CD4-positive, alpha-beta memory T cell (primary cell): ENCODE measurements around the gene FBXO24. TPM values are rescaled to one million over a fixed set of nuclear protein-coding genes. Genes with fewer than 3 reads are reported as not detected.
"Not testable (repeated sequence)": the region's sequence is repeated elsewhere in the genome, so short reads cannot be mapped to it uniquely, and the experiment has no call there.

ENCODE experiments used
- CTCF ChIA-PET: fragments of 350-600 bp; sonication (Branson Sonifier 250); formaldehyde crosslinking; loops from one replicate; lab custom pipeline; 2021; ENCODE audit warnings: inconsistent platforms; ENCODE audit not compliant: partially characterized antibody; lab: Charles Lee
- POLR2A ChIA-PET: fragments of 350-600 bp; sonication (Branson Sonifier 250); formaldehyde crosslinking; loops from one replicate; lab custom pipeline; 2021; ENCODE audit not compliant: partially characterized antibody; lab: Charles Lee
- DNase-seq, 5 donors: peaks; one replicate each; pipeline versions ENCODE4 v3.0.0 to v3.0.0-alpha.2; 2020 to 2022; ENCODE audit warnings: mixed read lengths in 1 of 5
- H3K27ac ChIP-seq: one replicate; pipeline ENCODE4 v1.7.0; 2013; ENCODE audit warnings: low read depth, low read length
- H3K27me3 ChIP-seq: 2 replicates; pipeline ENCODE4 v1.7.0; 2013; ENCODE audit warnings: mild to moderate bottlenecking, low read length, moderate library complexity; ENCODE audit not compliant: insufficient read depth
- H3K36me3 ChIP-seq: 2 replicates; pipeline ENCODE4 v1.7.0; 2013; ENCODE audit warnings: mild to moderate bottlenecking, low read length, moderate library complexity; ENCODE audit not compliant: insufficient read depth
- H3K4me1 ChIP-seq: 2 replicates; pipeline ENCODE4 v1.7.0; 2013; ENCODE audit warnings: mild to moderate bottlenecking, low read length, moderate library complexity; ENCODE audit not compliant: insufficient read depth
- H3K4me3 ChIP-seq, 2 donors: one replicate each; pipeline ENCODE4 v1.7.0; 2013; ENCODE audit warnings: low read length in 2 of 2, mild to moderate bottlenecking in 1 of 2
- H3K9me3 ChIP-seq, 2 donors: one replicate each; pipeline ENCODE4 v1.7.0; 2013; ENCODE audit warnings: low read length in 2 of 2, control low read depth in 1 of 2; ENCODE audit not compliant: control insufficient read depth in 1 of 2
- H3K27ac Mint-ChIP-seq, 7 donors: one replicate each; pipeline ENCODE4 v1.8.0; 2020 to 2021; ENCODE audit warnings: mixed read lengths in 7 of 7, mild to moderate bottlenecking in 6 of 7, inconsistent platforms in 3 of 7, moderate library complexity in 3 of 7
- H3K27me3 Mint-ChIP-seq, 2 donors: one replicate each; pipeline ENCODE4 v1.8.0; 2020 to 2021; ENCODE audit warnings: mixed read lengths in 2 of 2
- H3K36me3 Mint-ChIP-seq, 2 donors: one replicate each; pipeline ENCODE4 v1.8.0; 2020 to 2021; ENCODE audit warnings: mixed read lengths in 2 of 2, inconsistent platforms in 1 of 2, mild to moderate bottlenecking in 1 of 2
- H3K4me1 Mint-ChIP-seq, 4 donors: one replicate each; pipeline ENCODE4 v1.8.0; 2020 to 2021; ENCODE audit warnings: mixed read lengths in 4 of 4, mild to moderate bottlenecking in 1 of 4
- H3K4me3 Mint-ChIP-seq, 8 donors: one replicate each; pipeline ENCODE4 v1.8.0; 2020 to 2021; ENCODE audit warnings: mixed read lengths in 8 of 8, mild to moderate bottlenecking in 7 of 8, moderate library complexity in 6 of 8, inconsistent platforms in 3 of 8
- H3K9me3 Mint-ChIP-seq, 8 donors: one replicate each; pipeline ENCODE4 v1.8.0; 2020 to 2021; ENCODE audit warnings: mixed read lengths in 8 of 8, mild to moderate bottlenecking in 5 of 8, inconsistent platforms in 3 of 8, moderate library complexity in 1 of 8
- intact Hi-C: fragments of 100-400 bp; cut with micrococcal nuclease; formaldehyde crosslinking; loops from one replicate; pipeline ENCODE4 v1.15.1; 2023
- polyA plus RNA-seq, 2 donors: library from polyadenylated mRNA; unstranded; fragments of 300-500 nt; fragmentation: Illumina TruSeq; gene quantifications; one replicate each; pipeline ENCODE4 v1.2.3, GENCODE V29; 2021
- total RNA-seq, 2 experiments: library from RNA; stranded (reverse); gene quantifications; one replicate each; pipeline ENCODE4 v1.2.3, GENCODE V29; 2021

Gene FBXO24, protein sequence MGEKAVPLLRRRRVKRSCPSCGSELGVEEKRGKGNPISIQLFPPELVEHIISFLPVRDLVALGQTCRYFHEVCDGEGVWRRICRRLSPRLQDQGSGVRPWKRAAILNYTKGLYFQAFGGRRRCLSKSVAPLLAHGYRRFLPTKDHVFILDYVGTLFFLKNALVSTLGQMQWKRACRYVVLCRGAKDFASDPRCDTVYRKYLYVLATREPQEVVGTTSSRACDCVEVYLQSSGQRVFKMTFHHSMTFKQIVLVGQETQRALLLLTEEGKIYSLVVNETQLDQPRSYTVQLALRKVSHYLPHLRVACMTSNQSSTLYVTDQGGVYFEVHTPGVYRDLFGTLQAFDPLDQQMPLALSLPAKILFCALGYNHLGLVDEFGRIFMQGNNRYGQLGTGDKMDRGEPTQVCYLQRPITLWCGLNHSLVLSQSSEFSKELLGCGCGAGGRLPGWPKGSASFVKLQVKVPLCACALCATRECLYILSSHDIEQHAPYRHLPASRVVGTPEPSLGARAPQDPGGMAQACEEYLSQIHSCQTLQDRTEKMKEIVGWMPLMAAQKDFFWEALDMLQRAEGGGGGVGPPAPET
- 1 to 10 TPM; 1.6 to 2.1 TPM for total RNA-seq
- polyA plus RNA-seq = under 1 TPM; 0.36 to 0.77 TPM

DNA sequence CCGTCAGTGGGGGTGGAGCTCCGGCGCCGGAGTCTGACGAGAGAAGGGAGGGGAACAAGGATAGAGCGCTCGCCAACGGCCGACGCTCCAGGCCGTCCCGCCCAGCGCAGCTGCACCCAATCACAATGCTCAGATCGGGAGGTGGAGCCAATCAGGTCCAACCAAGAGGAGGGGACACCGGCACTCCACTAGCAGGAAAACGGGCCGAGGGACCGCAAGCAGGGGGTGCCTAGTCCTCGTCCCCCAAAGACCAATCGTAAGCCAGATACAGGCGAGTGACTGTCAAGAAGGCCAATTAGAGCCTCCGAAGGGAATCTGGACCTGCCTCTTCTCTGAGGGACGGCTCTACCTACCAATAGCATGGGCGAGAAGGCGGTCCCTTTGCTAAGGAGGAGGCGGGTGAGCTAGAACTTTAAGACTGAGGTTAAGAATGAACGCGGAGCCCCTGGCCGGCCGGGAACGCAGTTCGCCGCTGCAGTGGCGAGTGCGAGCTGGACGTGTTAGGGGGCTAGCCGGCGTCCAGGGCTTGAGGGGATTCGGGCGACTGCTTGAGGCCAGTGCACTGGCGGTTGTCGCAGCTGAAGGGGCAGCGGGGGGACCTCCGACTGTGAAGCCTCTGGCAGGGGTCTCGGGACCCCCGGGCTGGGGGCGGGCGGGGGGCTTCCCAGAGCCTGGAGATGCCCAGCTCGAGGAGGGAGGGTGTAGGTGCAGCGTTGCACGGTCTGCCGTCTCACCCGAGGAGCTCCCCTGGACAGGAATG lies at the start of gene FBXO24:
Gene FBXO24 (plus strand): TSS at position 63 of the 760 bp plus-strand sequence. CDS start 298 bp downstream, at position 361.
- Mint-ChIP-seq H3K27ac (peak within 1 kb of the TSS; percentile 86 to 99 (median 97)), H3K36me3 (peaks cover 0 to 17% of the 10 kb centered on the region in 2 donors), H3K9me3 (peaks cover 0 to 2% (median 0%) of the 10 kb centered on the region in 8 donors), H3K4me3 (peak within 1 kb of the TSS; percentile 92 to 99 (median 97)), H3K27me3 (peaks cover 0 to 2% of the 10 kb centered on the region in 2 donors), H3K4me1 (peaks cover 11 to 27% (median 16%) of the 10 kb centered on the region in 4 donors)
- peak; percentile 99 to 100 (median 100) for DNase-seq
- H3K27ac ChIP-seq = peak within 1 kb of the TSS; percentile 79
- intact Hi-C loops = loop anchor here (1.0 kb wide), 8 partner anchors 18 to 158 kb away; partner anchors contain the start of genes AGFG2, GNB2, MOSPD3 and TSC22D4
- ChIA-PET CTCF (interaction anchor here (0.7 to 12.0 kb wide), 24 partner anchors 9 to 151 kb away, joined by 3 to 266 read pairs (median 4); partner anchors contain the start of genes MOSPD3 and POP7), POLR2A (interaction anchor here (0.5 to 11.4 kb wide), 34 partner anchors 9 to 486 kb away, joined by 3 to 307 read pairs (median 8); partner anchors contain the start of genes AGFG2, GIGYF1, GNB2 and MCM7)
- peaks cover 11% of the 10 kb centered on the region for H3K36me3 ChIP-seq
- H3K4me3 ChIP-seq = peak within 1 kb of the TSS; percentile 77 to 98
- no peaks in the 10 kb centered on the region for H3K27me3 ChIP-seq
- peaks cover 38% of the 10 kb centered on the region for H3K4me1 ChIP-seq
- H3K9me3 ChIP-seq = no peaks in the 10 kb centered on the region

- H3K36me3 ChIP-seq, intact Hi-C loops, H3K27me3 Mint-ChIP-seq, H3K27ac ChIP-seq, H3K4me3 ChIP-seq, H3K9me3 ChIP-seq, H3K9me3 Mint-ChIP-seq, H3K27ac Mint-ChIP-seq, H3K27me3 ChIP-seq, DNase-seq, H3K4me3 Mint-ChIP-seq, H3K36me3 Mint-ChIP-seq: not testable (repeated sequence)
- H3K4me1 ChIP-seq = peaks cover 21% of the 10 kb centered on the region
- ChIA-PET CTCF (interaction anchor here (1.1 to 1.9 kb wide), 2 partner anchors 9 to 169 kb away, joined by 3 to 4 read pairs; partner anchors contain the start of gene POP7), POLR2A (interaction anchor here (1.0 kb wide), 1 partner anchor 22 kb away, joined by 4 read pairs; no protein-coding TSS in a partner anchor)
- H3K4me1 Mint-ChIP-seq = peaks cover 16 to 28% (median 21%) of the 10 kb centered on the region in 4 donors
These were observed 49.4 kb upstream of the FBXO24 start for GRCh38 chr7:100536695-100537094.

GRCh38 chr7:100538348-100538653 lies 47.8 kb upstream of the FBXO24 start:
- Histone ChIP-seq H3K4me3 (peak overlapping the region; percentile 12 to 21), H3K27ac (peak overlapping the region; percentile 32), H3K27me3 (no peaks in the 10 kb centered on the region), H3K4me1 (peaks cover 37% of the 10 kb centered on the region), H3K9me3 (no peaks in the 10 kb centered on the region), H3K36me3 (no peaks in the 10 kb centered on the region)
- Mint-ChIP-seq H3K4me3 (peak overlapping the region; percentile 80 to 99 (median 97)), H3K4me1 (peaks cover 28 to 44% (median 35%) of the 10 kb centered on the region in 4 donors), H3K36me3 (peaks cover 0 to 4% of the 10 kb centered on the region in 2 donors), H3K27me3 (no peaks in the 10 kb centered on the region), H3K27ac (peak overlapping the region; percentile 84 to 95 (median 91)), H3K9me3 (no peaks in the 10 kb centered on the region)
- intact Hi-C loops = loop anchor here (1.0 kb wide), 1 partner anchor 22 kb away; no protein-coding TSS in a partner anchor
- POLR2A ChIA-PET = interaction anchor here (0.5 to 5.1 kb wide), 11 partner anchors 10 to 109 kb away, joined by 3 to 56 read pairs (median 6); partner anchors contain the start of genes FBXO24, LRCH4, MEPCE and MOSPD3
- DNase-seq = no peak
- CTCF ChIA-PET = interaction anchor here (1.3 to 13.6 kb wide), 5 partner anchors 10 to 56 kb away, joined by 3 to 254 read pairs (median 6); no protein-coding TSS in a partner anchor

GRCh38 chr7:100538654-100539435 lies 47.3 kb upstream of the FBXO24 start, which contains the start of gene AGFG2:
Gene AGFG2 (plus strand): TSS chr7:100539203. CDS start chr7:100539347, 144 bp downstream.
- Mint-ChIP-seq H3K4me3 (peak within 1 kb of the TSS; percentile 88 to 99 (median 97)), H3K9me3 (no peaks in the 10 kb centered on the region), H3K27ac (peak within 1 kb of the TSS; percentile 84 to 95 (median 91)), H3K4me1 (peaks cover 33 to 49% (median 41%) of the 10 kb centered on the region in 4 donors), H3K27me3 (no peaks in the 10 kb centered on the region), H3K36me3 (peaks cover 0 to 4% of the 10 kb centered on the region in 2 donors)
- peak within 1 kb of the TSS; percentile 33 to 79 for H3K4me3 ChIP-seq
- peak within 1 kb of the TSS; percentile 49 for H3K27ac ChIP-seq
- intact Hi-C loops = loop anchor here (1.0 kb wide), 7 partner anchors 8 to 110 kb away; partner anchors contain the start of genes FBXO24, LRCH4, MEPCE and NYAP1
- ChIA-PET POLR2A (interaction anchor here (0.5 to 5.1 kb wide), 26 partner anchors 10 to 336 kb away, joined by 3 to 56 read pairs (median 4); partner anchors contain the start of genes FBXO24, LRCH4, MEPCE and MOSPD3), CTCF (interaction anchor here (0.8 to 13.6 kb wide), 8 partner anchors 10 to 59 kb away, joined by 3 to 254 read pairs (median 4); no protein-coding TSS in a partner anchor)
- H3K4me1 ChIP-seq = peaks cover 42% of the 10 kb centered on the region
- no peaks in the 10 kb centered on the region for H3K9me3 ChIP-seq
- DNase-seq = peak; percentile 100
- no peaks in the 10 kb centered on the region for H3K36me3 ChIP-seq
- no peaks in the 10 kb centered on the region for H3K27me3 ChIP-seq

DNA sequence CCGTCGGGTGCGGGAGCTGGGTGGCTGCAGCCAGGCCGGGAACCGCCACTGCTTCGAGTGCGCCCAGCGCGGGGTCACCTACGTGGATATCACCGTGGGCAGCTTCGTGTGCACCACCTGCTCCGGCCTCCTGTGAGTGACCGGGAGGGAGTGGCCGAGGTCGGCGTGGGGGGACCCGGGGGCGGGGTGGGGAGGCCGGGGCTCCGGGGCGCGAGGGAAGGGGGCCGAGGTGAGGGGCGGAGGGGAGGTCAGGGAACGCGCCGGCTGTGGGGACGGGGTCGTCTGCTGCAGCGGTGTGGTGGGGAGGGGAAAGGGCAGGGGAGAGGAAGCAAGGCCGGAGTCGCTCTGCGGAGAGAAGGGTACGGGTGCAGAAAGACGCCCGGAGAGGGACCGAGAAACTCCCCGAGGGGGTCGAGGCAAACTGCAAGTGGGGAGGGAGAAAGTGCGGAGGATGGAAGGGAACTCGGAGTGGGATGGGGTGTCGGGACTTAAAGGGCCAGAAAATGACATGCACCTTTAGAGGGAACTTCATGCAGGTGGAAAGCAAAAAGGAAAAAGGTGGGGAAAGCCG lies 46.6 kb upstream of the FBXO24 start:
- POLR2A ChIA-PET = interaction anchor here (0.7 to 11.5 kb wide), 24 partner anchors 9 to 335 kb away, joined by 3 to 121 read pairs (median 4); partner anchors contain the start of genes FBXO24, LRCH4, MEPCE and MOSPD3

More for the DNA sequence above, 46.6 kb upstream of the FBXO24 start:
- H3K27ac ChIP-seq = peak overlapping the region; percentile 49
- Mint-ChIP-seq H3K9me3 (no peaks in the 10 kb centered on the region), H3K36me3 (peaks cover 0 to 4% of the 10 kb centered on the region in 2 donors), H3K4me1 (peaks cover 40 to 56% (median 48%) of the 10 kb centered on the region in 4 donors), H3K4me3 (peak overlapping the region; percentile 88 to 99 (median 97)), H3K27ac (peak overlapping the region; percentile 80 to 94 (median 90)), H3K27me3 (no peaks in the 10 kb centered on the region)
- no peaks in the 10 kb centered on the region for H3K9me3 ChIP-seq
- H3K4me1 ChIP-seq = peaks cover 49% of the 10 kb centered on the region
- no peak for DNase-seq
- no peaks in the 10 kb centered on the region for H3K27me3 ChIP-seq
- no peaks in the 10 kb centered on the region for H3K36me3 ChIP-seq
- H3K4me3 ChIP-seq = peak overlapping the region; percentile 33 to 79
- intact Hi-C loops = loop anchor here (1.0 kb wide), 6 partner anchors 8 to 110 kb away; partner anchors contain the start of genes FBXO24, LRCH4, MEPCE and NYAP1
- CTCF ChIA-PET = interaction anchor here (0.6 to 13.6 kb wide), 9 partner anchors 9 to 166 kb away, joined by 3 to 254 read pairs (median 3); partner anchors contain the start of gene POP7
